ENCODE measurements around the gene TRIM15. TPM values are rescaled to one million over a fixed set of nuclear protein-coding genes. Genes with fewer than 3 reads are reported as not detected.

Gene TRIM15
- total RNA-seq, 4 donors from 2014 or later, result not detected

GRCh38 chr6:30157999-30158398 is 5.3 kb upstream of the TRIM15 start:
- TF ChIP-seq CTCF (IDR thresholded peaks at IDR 0.05) (no peak), POLR2A (IDR thresholded peaks at IDR 0.05) (no peak)
- H3K9me3 ChIP-seq, result no peaks in the 10 kb centered on the region
- no peak overlapping the region for H3K4me3 ChIP-seq (replicated peaks in 1 of 3)
- no peaks in the 10 kb centered on the region for H3K27me3 ChIP-seq
- DNase-seq, result no peak
- intact Hi-C loops (cut with DNase I), result no loop called here
- no peak overlapping the region for H3K27ac ChIP-seq
- 79 to 91% methylated on average over 2 of the region's 2 CpGs for WGBS, 2 donors
- peaks cover 0 to 7% of the 10 kb centered on the region in 2 donors for H3K4me1 ChIP-seq
- H3K36me3 ChIP-seq, result no peaks in the 10 kb centered on the region

GRCh38 chr6:30158475-30159040 is 4.8 kb upstream of the TRIM15 start:
- intact Hi-C loops (cut with DNase I), result no loop called here
- WGBS, 2 donors, result 52 to 59% methylated on average over 3 of the region's 3 CpGs
- H3K27me3 ChIP-seq, result no peaks in the 10 kb centered on the region

GRCh38 chr6:30160008-30160784 is 3.1 kb upstream of the TRIM15 start:
- DNase-seq, result no peak
- Histone ChIP-seq H3K9me3 (no peaks in the 10 kb centered on the region), H3K36me3 (no peaks in the 10 kb centered on the region), H3K4me3 (replicated peaks in 1 of 3) (no peak overlapping the region), H3K27ac (no peak overlapping the region), H3K4me1 (peaks cover 0 to 5% of the 10 kb centered on the region in 2 donors), H3K27me3 (no peaks in the 10 kb centered on the region)
- 88 to 92% methylated on average over 15 of the region's 17 CpGs for WGBS, 2 donors
- intact Hi-C loops (cut with DNase I), result no loop called here
- TF ChIP-seq CTCF (IDR thresholded peaks at IDR 0.05) (no peak), POLR2A (IDR thresholded peaks at IDR 0.05) (no peak)

More at GRCh38 chr6:30158475-30159040, 4.8 kb upstream of the TRIM15 start:
- no peak for DNase-seq
- H3K4me3 ChIP-seq (replicated peaks in 1 of 3), result no peak overlapping the region
- peaks cover 0 to 7% of the 10 kb centered on the region in 2 donors for H3K4me1 ChIP-seq
- no peaks in the 10 kb centered on the region for H3K36me3 ChIP-seq
- no peak for TF ChIP-seq POLR2A (IDR thresholded peaks at IDR 0.05)
- TF ChIP-seq CTCF (IDR thresholded peaks at IDR 0.05), result no peak
- no peak overlapping the region for H3K27ac ChIP-seq
- no peaks in the 10 kb centered on the region for H3K9me3 ChIP-seq

- DNase-seq, result no peak
- WGBS, 2 donors, result 71 to 78% methylated on average over 4 of the region's 4 CpGs
- H3K4me1 ChIP-seq, result peaks cover 0 to 1% of the 10 kb centered on the region in 2 donors
- H3K9me3 ChIP-seq, result no peaks in the 10 kb centered on the region
- H3K27me3 ChIP-seq, result no peaks in the 10 kb centered on the region
- no peak within 1 kb of the TSS for H3K4me3 ChIP-seq (replicated peaks in 1 of 3)
- no peak for TF ChIP-seq CTCF (IDR thresholded peaks at IDR 0.05)
- TF ChIP-seq POLR2A (IDR thresholded peaks at IDR 0.05), result no peak
- no peaks in the 10 kb centered on the region for H3K36me3 ChIP-seq
- H3K27ac ChIP-seq, result no peak within 1 kb of the TSS
- intact Hi-C loops (cut with DNase I), result no loop called here
Observed at GRCh38 chr6:30160785-30161531, 2.4 kb upstream of the TRIM15 start, which contains the start of gene TRIM10. TSS of gene TRIM10 (minus strand) at chr6:30161211. CDS start at chr6:30160858, 353 bp downstream.
